Mammary epithelial cell (primary cell): ENCODE results near the gene PTCD2.

Experiments used
- EZH2 ChIP-seq: IDR thresholded peaks from 2 replicates; pipeline ENCODE4 v1.6.1; 2012; ENCODE audit warnings: low read length, inconsistent platforms, borderline replicate concordance
- TF ChIP-seq, protein P1 (sequence below), 2 donors: IDR thresholded peaks in 1 of 2; conservative IDR thresholded peaks in 1 of 2; 2 replicates each; pipeline ENCODE4 v1.5.1; 2011 to 2012; ENCODE audit warnings: inconsistent platforms in 2 of 2, low read length in 2 of 2, mild to moderate bottlenecking in 2 of 2, control low read depth in 1 of 2, low read depth in 1 of 2; ENCODE audit not compliant: insufficient read depth in 1 of 2; ENCODE audit errors: extremely low read depth in 1 of 2

DNA sequence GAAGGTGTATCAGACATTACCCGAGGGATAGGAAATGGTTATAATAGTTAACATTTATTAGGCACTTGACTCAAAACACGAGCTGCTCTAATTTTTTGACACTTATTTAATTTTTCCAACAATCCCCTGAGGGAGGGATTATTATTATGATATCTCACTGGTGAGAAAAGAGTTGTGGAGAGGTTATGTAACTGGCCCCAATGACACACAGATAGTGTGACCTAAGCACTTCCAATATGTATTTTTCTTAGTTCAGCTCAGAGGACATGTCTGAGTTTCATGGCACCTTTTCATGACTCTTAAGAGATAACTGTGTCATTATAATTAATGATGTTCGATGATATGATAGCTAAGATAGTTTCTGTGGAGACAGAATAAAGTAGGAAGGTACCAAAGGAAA lies 86.9 kb downstream of the PTCD2 start:
- TF ChIP-seq, protein P1, sequence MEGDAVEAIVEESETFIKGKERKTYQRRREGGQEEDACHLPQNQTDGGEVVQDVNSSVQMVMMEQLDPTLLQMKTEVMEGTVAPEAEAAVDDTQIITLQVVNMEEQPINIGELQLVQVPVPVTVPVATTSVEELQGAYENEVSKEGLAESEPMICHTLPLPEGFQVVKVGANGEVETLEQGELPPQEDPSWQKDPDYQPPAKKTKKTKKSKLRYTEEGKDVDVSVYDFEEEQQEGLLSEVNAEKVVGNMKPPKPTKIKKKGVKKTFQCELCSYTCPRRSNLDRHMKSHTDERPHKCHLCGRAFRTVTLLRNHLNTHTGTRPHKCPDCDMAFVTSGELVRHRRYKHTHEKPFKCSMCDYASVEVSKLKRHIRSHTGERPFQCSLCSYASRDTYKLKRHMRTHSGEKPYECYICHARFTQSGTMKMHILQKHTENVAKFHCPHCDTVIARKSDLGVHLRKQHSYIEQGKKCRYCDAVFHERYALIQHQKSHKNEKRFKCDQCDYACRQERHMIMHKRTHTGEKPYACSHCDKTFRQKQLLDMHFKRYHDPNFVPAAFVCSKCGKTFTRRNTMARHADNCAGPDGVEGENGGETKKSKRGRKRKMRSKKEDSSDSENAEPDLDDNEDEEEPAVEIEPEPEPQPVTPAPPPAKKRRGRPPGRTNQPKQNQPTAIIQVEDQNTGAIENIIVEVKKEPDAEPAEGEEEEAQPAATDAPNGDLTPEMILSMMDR (conservative IDR thresholded peaks at IDR 0.05 in 1 of 2, IDR thresholded peaks at IDR 0.05 in 1 of 2; ENCODE audit: extremely low read depth in 1 of 2, insufficient read depth in 1 of 2, low read depth in 1 of 2, low read length in 2 of 2), result no peak
- no peak for TF ChIP-seq EZH2
